AML-193 (cell line): ENCODE results near the gene HNF1B.

Source experiments
- DNase-seq, 2 experiments: peaks; one replicate each; lab custom pipeline; 2025; lab: John Stamatoyannopoulos, UW

HNF1B gene

DNA sequence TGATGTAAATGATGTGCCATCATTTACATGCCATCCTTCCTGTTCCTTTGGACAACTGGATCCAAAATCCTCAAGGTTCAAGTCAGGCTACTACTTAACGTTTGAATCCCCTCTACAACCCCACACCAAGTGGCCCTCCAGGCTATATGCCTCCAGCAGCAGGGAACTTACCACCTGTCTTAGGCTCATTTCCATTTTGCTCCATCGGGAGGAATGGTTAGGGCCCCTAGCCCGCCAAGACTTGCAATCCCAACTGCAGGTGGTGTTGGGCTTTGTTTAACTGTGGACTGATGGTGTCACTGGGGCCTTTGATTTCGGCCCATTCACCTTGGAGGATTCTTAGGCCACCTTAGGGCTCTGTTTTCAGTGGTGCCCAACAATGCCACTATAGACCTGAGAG, 9.7 kb downstream of the HNF1B start:
- DNase-seq: no peak

DNA sequence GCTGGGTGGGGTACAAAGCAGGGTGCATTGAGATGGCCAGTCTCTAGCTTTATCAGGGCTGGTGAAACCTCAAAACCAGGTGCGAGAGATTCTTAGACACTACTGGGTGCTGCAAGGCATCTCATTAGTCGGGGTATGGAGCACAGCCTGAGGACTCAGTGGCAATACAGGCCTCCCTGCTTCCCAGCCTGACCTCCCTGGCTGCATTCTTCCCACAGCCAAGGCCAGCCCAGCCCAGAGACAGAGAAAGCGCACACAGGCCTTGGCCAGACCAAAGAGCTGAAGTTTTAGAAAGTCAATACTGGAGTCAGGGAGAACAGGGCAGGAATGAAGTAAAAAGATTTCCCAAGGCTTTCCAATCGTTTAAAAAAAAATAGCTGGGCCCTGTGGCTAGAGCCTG, 12.5 kb downstream of the HNF1B start:
- DNase-seq: no peak

DNA sequence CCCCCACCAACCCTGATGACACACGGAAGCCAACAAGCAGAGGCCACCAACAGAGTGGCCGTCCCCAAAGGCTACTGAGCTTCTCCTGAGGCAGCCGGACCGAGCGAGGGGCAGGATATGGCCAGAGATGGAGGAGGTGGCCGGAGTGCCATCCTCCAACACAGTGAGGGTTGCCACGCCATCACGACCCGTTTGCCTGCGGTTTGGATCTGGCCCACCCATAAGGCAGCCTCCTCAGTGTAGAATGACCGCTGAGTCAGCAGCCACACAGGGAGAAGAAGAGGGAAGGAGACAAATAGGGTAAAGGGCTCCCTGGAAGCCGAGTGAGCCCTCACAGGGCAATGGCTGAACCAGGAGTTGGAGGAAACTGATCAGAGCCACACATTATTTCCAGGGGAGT, 13.8 kb downstream of the HNF1B start:
- DNase-seq: no peak

DNA sequence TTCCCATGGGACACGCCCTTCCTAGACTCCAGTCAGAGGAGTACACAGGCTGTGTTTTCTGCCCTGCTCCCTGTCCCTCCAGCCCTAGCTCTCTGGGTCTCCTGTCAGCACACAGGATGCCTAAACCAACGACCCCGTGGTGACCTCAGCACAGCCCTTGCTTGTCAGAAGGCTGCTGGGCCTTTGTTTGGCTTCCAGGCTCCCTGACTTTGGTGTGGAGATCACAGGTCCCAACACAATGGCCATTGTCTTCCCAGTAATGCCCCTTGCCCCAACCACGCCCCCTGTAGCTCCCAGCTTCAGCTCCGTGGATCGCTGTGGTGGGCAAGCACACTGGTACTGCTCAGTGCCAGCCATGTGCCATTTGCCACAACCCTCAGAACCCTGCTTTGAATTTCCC, 15.0 kb downstream of the HNF1B start:
- no peak for DNase-seq

DNA sequence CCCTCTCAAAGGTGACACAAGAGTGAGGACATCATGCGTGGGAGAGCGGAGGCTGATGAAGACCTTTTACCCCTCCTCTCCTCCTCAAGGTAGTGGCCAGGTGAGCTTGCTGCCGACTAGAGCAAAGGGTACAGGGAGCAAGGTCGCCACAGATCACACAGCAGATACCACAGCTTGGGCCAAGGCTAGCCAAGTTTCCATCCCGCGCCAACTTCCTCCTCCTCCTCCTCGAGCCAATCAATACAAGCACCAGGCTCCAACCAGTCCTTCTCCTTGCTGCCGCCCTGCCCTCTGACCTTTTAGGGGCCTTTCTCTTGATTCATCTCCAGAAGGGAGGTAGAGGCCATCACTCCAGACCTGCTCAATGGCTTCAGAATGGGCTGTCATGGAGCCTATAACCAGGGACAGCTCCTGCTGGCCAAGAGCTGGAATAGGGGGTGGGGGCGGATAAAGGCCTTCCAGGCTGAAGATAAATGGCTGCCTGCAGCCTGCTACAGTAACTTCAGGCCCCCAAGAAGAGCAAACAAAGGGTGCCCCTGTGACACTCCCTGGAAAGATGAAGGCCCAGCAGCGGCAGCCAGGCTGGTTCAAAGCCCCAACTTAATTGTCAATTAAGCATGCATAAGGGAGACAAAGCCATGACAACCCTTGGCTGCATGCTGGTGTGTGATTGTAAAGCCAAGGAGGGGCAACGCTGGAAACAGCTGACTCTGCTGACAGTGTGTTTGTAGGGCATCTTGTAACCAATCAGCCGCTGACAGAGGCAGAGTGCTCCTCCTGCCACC, 17.8 kb downstream of the HNF1B start:
- no peak for DNase-seq

DNA sequence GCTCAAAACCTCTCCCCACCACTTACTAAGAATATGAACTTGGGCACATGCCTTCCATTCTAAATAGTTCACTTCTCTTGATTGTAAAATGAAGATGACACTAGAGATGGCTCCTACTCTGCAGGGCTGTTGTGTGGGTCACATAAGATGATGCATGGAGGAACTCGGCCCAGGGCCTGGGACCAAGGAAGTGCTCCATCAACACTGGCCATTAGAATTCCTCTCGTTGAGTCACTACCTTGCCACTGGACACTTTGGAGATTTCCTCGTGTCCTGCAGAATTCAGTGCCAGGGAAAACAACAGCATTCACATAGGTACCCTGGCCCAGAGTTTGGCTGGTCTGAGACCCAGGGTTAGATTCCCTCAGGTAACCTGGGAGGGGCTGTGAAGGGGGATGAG, 18.6 kb downstream of the HNF1B start:
- no peak for DNase-seq

DNA sequence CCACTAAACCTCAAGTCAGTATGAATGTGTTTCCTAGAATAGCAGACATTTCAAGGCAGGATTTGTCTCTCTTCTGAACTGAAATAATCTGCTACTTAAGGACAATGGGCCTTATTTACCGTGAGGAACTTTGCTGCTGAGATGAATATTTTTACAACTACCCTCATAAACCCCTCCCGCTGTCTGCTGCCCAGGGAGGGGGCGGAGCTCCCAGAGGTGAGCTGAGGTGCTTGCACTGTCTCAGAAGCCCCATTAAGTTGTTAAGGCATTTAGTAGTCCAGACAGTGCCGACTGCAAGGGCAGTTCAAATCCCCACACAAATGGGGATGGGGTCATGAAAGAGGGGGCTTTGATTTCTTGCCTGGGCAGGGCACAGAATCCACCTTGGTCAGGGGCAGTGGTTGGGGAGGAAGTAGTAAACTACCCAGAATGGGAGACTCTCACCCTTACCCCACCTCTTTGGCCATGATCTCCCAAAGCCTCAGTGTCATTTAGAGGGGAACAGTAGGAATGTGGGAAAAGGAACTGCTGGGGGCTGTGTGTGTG, 19.2 kb downstream of the HNF1B start:
- no peak for DNase-seq

DNA sequence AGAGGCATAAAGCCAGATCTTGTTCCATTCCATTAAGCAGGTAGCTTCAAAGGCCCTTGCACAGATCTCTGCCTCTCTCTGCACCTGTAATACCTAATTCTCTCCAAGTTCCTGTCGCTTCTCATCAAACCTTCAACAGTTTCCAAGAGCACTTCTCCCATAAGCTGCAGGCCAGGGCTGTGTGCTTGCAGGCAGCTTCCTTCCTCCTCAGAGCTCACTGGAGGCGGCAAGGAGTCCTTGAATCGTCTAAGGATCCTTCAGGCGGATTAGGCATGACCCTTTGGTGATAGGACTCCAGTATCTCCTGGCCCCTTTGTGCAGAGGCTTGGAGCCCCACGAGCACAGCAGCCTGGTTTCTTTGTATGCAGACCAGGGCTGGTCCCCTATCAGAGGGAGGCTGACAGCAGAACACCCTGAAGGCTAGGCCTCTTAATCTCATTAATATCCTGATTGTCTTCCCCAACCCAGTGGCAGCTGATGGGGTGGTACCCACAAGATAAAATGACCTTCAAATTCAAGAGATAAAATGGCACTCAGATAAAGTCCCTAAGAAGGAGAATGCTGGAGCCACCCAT, 19.8 kb downstream of the HNF1B start:
- DNase-seq: no peak

DNA sequence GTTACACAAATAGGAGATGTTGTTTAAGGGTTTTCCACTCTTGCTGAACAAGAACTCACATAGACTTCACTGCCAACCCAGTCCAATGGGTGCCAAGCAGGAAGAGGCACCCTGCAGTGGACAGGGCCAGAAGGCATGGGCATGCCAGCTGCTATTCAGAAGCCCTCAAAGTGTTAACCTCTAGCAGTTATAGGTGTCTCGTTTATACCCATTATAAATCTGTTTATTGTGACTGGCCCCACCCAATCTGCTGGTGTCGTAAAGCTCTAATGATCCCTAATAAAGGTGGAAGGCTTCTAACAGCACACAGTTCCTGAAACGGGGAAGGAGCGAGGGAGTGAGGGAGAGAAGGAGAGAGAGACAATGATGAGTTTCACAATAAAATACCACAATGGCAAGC, 23.9 kb downstream of the HNF1B start:
- DNase-seq: no peak

DNA sequence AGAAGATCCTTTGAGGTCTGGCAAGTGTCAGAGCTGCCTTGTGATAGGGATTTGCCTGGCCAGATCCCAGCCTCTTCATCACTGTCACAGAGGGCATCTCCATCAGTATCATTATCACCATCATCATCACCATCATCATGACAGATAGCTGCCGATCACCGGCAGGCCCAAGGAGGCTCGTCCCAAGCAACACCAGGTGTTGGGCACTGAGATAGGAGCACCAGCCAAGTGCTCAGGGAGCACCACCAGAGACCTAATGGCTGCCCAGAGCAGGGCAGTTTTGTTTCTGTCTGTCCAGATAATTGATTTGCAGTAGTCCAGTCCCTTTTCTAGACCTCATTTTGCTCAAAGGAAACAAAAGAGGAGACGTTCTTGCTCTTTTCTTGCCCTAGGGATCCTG, 25.0 kb downstream of the HNF1B start:
- DNase-seq: no peak

DNA sequence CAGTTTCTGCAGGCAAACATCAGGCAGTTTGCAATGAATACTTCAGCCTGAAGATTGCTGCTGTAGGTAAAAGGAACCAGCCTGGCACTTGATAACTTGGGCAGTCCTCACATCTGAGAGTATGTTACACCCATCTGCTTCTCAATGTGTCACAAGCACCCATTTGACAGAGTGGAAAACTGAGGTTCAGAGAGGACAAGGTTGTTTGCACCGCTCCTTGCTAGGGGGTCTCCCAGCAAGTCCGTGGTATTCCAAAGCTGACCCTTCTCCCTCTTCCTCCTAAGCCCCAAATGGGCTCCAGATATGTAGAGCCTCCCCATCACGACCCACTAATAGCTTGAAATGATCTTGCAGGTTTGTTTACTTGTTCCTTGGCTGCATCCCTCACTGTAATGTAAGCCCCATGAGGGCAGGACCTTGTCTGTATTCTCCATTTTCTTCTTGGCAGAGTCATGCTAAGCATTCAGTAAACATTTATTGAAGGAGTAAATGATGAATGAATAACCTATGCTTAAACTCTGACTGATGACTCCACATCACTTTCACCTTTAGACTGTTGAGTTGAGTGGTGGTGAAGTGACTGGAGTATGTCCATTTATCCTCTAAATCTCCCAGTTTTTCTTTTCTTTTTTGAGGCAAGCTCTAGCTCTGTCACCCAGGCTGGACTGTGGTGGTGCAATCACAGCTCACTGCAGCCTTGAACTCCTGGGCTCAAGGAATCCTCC, 26.4 kb downstream of the HNF1B start:
- no peak for DNase-seq

DNA sequence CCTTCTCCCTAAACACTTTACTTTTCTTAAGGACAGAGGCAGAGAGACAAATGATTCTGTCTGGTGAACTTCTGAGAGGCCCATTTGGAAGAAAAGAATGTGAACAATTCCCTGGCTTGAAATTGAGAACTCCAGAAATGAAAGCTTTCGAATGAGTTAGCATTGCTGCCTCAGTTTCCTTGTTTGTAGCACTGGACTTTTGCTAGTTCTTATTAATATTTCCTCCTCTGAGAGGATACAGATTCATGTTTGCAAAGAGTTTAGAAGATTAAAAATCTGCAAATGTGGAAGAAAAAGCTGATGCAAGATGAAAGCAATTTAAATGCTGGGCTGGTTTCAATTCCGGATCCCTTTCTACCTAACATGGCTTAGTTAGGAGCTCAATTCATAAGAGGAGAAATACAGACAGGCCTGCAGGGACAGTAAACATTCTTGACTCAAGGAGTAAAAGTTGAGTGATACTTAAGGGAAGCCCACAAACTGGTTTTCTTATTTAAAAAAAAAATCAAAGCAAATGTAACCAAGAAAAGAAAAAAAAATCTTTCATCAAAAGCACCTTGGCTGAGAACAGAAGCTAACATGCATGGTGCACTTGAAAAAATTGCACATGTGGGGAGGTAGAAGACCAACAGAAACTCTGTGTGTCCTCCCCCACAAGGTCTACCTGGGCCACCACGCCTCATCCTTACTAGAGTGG, 27.1 kb downstream of the HNF1B start:
- no peak for DNase-seq

DNA sequence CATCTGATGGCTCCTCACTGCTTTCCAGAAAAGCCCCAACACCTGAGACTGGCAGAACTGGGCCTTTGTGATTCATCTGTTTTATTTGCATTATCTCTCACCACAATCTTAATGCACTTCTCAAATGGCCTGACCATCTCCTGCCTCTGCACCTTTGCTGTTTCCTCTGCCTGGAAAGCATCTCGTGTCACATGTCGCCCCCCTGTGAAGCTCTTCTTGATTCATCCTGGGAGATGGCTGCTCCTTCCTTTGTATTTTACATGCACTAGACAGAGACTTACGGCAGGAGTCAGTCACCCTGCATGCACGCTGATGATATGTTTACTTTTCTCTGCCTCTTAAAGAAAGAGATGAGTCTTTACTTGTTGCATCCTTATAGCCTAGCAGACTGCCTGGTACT, 30.0 kb downstream of the HNF1B start:
- DNase-seq: no peak

DNA sequence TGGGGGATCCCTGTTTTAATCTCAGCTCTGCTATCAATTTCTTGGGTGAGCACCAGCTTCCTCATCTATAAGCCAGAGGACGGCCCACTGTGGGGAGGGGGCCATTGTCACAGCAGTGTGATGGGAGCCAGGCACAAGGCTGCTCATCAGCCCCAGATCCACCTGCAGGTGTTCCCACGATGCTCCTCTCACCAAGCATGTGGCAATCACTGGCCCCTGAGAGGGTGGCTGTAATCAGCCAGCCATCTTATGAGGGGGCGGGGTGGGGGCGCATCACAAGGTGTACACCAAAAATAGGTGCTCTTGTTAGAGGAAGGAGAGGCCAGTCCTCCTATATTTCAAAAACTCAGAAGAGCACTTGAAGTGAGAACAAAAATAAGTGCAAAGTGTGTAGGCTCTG, 31.2 kb downstream of the HNF1B start:
- no peak for DNase-seq

DNA sequence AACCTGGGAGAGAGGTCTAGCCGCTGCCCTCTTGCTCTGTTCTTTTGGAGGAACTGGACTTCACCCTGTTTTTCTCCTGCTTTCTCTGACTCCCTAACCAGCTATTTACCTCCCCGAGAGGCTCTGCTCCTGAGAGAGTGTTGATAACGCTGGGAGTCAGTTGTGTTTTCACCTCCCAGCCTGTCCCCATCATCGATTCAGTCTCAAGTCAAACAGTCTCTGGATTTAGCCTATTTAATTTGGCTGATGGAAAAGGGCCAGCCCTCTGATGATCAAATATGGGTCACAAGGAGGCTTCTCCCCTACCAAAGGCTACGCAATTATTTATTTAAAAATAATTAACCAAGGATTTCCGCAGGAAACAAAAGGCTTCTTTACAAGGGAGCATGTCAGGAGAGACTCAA, 31.8 kb downstream of the HNF1B start:
- DNase-seq: no peak

DNA sequence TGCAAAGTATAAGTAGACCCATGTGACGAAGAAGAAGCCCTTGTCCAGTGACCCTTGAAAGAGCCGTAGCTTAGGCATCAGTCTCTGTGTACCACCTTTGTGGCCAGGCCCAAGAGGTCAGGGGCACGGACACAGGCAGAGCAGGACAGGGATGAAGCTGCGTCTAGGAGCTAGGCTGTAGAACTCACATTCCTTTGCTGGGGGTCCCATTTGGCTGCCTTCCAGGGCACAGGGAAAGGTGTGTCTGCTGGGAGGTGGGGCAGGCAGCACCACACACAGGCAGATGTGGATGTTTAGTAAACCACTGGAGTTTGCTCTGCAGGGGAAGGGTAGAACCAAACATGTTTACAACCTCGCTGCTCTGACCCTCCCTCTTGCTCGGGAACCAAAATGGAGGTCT, 33.7 kb downstream of the HNF1B start:
- no peak for DNase-seq

DNA sequence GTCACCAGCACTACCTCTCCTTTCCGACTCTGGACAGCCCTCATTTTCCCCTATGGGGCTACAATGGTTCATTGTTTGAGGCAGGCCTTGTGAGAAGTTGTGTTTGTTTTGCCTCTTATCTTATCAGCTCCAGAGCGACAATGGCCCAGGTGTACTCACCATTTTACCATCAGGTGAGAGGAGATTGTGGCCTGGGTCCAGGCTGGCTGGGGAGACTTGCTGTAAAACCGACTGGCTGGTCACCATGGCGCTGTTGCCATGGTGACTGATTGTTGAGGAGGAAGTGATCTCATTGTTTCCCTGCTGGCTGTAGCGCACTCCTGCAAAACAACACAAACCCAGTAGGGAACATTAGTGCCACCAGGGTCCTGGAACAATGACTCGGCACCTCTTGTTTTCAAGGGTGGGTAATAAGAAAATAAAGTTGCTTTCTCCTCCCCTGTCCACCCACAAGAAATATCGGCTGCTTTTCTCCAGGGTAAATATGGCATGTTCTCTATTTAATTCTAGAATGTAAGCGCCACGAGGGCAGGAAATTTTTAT, 34.4 kb downstream of the HNF1B start:
- DNase-seq: no peak

DNA sequence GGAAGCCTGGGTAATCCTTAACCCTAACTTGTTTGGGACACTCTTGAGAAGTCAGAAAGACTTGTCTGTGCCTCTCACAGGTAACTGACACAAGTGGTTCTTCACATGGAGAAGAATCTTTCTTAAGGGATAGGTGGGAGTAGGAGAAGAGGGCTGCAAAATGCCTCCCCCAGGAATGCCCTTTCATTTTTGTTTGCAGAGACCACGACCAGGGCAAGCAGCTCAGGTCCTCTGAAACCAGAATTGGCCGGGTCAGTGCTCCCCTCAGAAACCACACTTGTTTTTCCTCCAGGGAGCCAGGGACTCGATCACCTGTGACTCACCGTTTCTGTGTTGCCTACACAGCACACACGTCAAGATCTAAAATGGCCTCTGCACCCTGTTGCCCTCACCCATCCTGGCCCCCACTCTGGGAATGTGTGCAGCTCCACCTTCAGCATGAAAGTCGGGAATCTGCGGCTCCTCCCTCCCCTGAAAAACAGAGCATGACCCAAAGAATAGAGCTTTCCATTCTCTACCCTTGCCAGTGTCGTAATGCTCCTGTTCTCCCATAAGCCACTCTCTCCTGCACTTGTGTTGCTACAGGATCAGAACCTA, 36.1 kb downstream of the HNF1B start:
- no peak for DNase-seq

DNA sequence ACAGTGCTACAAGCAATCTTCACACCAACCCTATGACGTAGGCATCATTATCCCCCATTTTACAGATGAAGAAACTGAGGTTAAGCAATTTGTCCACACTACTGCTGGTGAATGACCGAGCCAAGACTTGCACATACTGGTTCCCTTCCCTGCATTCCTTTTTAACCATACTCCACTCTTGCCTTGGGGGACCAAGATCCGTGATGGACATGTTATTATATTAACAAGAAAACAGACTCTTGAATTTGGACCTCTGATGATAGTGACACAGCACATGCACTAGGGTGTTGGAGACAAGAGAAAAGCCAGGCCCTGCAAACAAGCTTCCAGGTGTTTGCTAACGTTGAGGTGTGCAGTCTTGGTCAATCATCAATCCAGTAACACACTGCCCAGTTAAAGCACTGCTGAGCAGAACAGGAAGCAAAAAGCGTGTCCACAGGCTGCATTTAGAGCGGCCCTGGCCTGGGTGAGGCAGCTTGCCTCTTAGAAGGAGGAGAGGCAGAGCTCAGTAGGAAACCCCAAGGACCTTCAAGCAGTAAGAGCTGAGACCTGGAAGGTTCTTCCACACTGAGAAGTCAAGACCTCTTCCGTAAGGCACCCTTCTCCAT, 36.7 kb downstream of the HNF1B start:
- DNase-seq: no peak

DNA sequence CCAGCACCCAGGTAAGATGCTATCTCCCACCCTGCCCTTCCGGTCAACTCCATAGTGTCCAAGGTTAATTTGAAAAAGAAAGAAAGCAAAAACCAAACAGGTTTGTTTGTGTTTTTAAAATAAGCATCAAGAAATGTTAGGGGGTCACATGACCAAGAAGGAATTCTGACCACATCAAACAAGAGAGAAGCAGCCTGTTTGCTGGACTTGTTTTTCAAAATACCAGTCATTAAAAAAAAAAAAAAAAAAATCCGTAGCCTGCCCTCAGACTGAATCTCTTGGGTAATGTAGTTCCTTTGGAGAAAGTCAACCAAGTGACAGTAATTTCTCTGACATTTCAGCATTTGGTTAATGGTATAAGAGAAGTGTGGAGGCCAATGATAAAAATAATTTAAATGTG, 38.4 kb downstream of the HNF1B start:
- no peak for DNase-seq

DNA sequence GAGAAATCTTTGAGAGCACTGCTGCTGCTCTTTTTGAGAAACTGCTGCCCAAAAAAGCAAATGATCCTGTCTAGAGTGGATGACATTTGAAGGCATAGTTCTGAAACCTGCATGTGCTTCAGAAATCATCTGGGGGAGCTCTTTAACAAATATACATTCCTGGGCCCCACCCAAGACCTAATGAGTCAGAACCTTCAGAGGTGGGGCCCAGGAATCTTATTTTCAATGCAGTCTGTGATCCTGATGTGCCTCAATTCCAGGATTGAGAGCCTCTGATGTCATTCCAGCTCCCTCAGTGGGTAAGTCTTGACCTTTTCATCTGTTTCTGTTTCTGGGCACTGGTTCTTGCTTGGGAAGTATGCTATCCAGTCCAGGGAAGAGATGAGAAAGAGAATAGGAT, 42.3 kb downstream of the HNF1B start:
- no peak for DNase-seq
